IMR-90 (cell line): ENCODE data around the gene COL6A3. TPM values are rescaled to one million over a fixed set of nuclear protein-coding genes. Genes with fewer than 3 reads are reported as not detected.

ENCODE experiments used
- CTCF ChIP-seq: conservative IDR thresholded peaks from 2 replicates; pipeline ENCODE4 v1.5.1; 2012; ENCODE audit warnings: mild to moderate bottlenecking, low read depth, low read length, improper control_type of control experiment
- FOS ChIP-seq: fragments of 150-350 bp; IDR thresholded peaks from 2 replicates; pipeline ENCODE4 v1.6.1; 2016; ENCODE audit warnings: low read depth, low read length
- RAD21 ChIP-seq: IDR thresholded peaks from 2 replicates; pipeline ENCODE4 v1.6.1; 2012; ENCODE audit warnings: low read length, improper control_type of control experiment
- RFX5 ChIP-seq: IDR thresholded peaks from 2 replicates; pipeline ENCODE4 v1.8.0; 2012; ENCODE audit warnings: low read depth, mild to moderate bottlenecking, low read length, moderate library complexity
- polyA plus RNA-seq, 3 experiments: library from polyadenylated mRNA; depleted of rRNA; stranded (reverse); fragments of >200 nt; gene quantifications; 2 replicates each; pipeline ENCODE4 v1.2.3, GENCODE V29; 2012; ENCODE audit warnings: low replicate concordance in 1 of 3
- total RNA-seq: library from RNA; depleted of rRNA; stranded (reverse); fragments of >200 nt; gene quantifications from 2 replicates; pipeline ENCODE4 v1.2.3, GENCODE V29; 2012

The COL6A3 gene
- total and polyA plus RNA-seq, 2 of the 4 experiments (the other 2 are of a cell fraction) = 964 to 1,855 TPM

GRCh38 chr2:237412988-237413776, 782 bp downstream of the COL6A3 start (continued):
- TF ChIP-seq CTCF (no peak), RAD21 (no peak; the same call in 1 of the 2 replicates), RFX5 (no peak), FOS (no peak)
